Measurements from ENCODE around the gene RPP30.

Gene RPP30

DNA sequence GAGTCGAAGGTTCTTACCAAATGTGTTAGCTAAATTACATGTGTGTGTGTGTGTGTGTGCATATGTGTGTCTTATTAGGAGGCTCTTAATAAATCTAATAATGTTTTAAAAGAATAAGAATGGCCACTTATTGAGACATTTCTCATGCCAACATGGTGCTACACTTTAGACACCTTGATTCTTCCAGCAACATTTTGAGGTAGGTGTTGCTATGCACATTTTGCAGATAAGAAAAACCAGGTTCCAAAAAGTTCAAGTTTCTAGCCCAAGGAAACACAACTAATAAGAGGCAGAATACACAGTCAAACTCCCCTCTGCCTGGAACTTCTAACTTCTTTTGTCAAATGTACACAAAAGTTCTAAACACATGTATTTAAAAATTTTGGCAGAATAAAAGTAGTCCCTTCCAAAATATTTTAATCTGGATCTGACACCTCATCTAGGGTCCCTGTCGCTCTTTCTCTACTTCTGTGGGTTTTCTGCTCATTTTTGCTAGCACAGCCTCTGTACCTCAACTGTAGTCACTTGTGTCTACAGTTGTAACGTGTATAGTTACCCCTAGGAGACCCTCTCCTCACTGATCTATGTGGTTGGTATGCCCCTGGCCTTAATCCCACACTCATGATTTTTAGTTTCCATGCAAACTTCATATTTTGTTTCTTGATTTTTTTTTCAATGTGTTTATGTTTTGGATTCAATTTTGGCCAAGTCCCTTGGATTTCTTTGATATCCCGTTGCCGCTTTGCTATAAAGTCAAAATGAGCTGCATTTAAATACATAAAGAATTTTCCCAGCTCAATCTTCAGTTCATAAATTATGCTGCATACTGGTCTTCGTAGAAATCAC lies 44.8 kb downstream of the RPP30 start:
- DNase-seq (ENCODE audit: low read depth, low spot score) = no peak

DNA sequence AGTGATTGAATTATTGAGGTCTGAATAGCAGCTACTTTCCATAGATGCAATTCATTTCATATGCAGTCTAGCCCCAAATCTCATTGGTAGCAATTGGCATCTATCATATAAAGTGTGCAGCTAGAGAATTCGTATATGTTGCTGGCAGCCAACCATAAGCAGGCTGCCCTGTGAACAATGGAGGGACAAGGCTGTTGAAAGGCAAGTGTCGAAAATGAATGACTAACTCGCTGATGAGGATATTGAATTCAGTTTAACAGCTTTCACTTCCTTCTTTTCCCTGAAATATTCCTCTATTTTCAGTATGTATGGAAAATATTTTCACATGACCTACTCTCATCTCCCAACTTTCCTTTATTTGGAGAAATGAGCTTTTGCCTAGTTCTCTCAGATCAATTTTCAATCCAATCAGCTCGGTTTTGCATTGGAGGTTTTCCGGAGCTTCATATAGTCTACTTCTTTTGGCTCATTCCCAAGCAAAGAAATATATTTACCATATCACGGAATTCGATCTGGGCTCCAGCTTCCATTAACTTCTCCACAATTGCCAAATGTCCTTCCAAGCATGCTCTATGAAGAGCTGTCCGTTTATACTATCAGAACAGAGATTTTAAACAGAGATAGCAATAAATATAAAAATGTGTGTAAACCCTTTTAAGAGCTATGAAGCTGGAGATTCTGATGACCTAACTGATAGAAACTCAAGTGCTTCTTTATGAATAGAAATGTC lies 45.6 kb downstream of the RPP30 start:
- DNase-seq (ENCODE audit: low read depth, low spot score) = no peak

DNA sequence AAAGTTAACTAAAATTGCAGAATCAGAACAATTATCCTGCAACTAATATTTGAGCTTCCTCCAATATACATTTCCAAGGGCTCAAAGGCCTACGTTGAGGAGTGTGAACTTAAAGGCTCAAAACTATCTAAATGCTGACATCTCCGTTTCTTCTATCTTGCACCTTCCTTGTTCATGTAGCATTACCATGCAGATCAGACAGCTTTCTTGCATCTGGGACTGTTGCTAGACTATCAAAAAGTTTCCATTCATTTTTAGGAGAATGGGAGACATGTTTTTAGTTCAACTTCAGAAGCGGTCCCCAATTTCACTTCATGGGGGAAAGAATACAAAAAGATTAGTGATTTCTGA lies 46.2 kb downstream of the RPP30 start:
- DNase-seq (ENCODE audit: low read depth, low spot score) = no peak

DNA sequence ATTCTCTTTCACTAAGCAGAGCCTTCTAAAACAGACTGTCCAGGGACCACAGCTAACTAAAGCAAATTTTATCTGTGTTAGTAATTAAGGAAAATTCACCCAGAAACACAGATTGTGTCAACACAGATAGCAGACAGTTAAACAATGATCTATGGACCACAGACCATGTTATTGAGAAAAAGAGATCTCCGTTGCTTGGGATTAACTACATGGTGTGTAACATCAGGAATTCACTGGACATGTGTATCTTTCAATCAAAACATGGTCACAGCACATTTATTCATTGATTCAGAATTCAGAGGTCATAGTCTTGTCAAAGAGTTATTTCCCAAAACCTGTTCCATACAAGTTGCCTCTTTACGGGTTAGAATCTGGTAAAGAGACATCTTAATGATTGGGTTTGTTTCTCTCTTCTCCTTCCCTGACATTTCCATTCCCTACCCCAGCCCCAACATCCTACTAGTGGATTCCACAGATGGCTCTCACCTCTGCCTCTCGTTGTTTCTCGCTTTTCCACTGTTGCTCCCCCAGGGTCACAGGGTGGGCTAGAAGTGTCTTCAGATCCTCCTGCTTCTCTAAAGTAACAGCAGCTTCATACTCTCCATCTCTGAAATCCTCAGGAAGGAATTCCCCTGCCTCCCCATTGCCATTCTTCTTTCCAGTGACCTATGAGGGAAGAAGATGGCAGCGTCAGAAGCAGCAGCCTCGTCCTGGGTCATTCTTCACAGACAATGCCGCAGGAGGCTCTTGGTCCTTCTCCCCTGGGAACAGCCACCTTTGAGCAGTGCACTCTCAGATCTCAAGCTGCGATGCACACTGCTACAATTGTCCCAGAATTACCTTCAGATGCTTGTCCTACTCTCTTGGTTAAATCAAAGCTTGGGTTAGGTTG lies 48.2 kb downstream of the RPP30 start:
- DNase-seq (ENCODE audit: low read depth, low spot score) = no peak

DNA sequence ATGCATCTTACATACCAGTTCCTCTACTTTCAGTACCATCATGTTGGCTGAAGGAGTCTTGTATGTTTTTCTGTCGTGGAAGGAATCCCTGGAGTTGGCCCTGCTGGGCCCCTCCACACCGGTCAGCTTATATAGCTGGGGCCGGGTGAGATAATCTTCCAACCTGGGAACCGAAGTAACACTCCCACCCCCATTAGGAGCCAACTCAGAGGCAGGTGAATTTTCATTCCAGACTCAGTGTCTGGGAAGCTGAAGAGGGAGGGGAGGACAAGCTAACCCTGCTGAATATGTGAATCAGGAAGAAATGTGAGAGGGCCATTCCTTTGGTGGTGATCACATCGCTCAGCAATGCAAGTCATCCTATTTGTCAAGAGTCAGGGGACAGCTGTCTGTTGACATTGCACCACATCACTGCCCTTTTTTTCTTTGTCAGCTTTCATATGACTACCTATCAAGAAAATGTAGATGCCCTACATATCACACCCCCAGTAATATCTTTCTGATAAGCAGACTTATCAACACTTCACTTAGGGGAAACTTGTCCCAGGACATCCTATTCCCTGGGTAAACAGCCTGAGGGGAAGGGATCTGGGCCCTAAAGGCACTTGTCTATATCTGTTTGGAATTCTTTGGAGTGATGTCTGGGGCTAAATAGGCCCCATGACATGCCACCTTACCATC lies 49.4 kb downstream of the RPP30 start, which contains the start of gene ANKRD1:
ANKRD1 (minus strand) TSS at position 102 of the 681 bp plus-strand sequence; CDS start at position 42, 60 bp downstream.
- no peak for DNase-seq (ENCODE audit: low read depth, low spot score)

DNA sequence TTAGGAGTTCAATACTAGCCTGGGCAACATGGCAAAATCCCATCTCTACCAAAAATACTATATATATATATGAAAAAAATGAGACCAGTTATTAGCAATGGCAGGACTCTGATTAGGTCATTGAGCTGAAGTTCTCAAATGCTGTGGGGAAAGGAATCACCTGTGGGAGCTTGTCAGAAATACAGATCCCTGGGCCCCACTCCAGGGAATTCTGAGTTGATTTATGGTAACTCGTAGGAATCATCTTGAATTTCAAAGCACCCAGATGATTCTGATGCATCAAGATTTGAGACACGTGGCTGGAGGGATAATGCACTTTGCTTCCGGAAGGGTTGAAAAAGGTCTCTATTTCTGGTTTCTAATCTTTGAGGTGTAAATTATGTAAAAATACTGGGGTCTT lies 50.1 kb downstream of the RPP30 start:
- DNase-seq (ENCODE audit: low read depth, low spot score) = no peak

DNA sequence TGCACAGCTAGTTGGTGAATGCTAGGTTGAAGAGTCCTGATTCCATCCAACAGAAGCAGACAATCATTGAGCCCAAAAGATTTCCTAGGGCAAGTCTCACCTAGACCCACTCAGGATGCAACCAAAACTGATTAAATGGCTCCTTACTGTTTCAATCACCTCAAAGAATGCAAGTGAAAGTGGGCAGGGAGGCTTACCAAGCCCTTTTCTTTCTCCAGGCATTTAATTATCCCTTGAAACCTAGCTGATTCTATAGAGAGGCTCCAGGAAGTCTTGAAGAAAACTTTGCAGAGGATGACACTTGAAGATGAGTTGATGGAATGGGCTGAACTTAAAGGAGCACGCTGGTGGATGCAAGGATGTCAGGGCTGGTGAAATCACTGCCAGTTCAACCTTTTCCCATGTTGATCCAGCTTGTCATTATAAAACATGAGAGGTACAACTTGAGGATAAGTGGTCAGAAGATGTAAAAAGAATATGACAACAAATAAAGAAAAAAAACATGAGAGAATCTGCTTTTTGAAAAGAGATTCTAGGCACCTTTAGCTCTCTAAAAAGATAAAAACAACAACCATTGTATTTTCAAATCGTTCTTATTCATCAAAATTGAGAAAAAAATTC lies 51.4 kb downstream of the RPP30 start:
- no peak for DNase-seq (ENCODE audit: low read depth, low spot score)

DNA sequence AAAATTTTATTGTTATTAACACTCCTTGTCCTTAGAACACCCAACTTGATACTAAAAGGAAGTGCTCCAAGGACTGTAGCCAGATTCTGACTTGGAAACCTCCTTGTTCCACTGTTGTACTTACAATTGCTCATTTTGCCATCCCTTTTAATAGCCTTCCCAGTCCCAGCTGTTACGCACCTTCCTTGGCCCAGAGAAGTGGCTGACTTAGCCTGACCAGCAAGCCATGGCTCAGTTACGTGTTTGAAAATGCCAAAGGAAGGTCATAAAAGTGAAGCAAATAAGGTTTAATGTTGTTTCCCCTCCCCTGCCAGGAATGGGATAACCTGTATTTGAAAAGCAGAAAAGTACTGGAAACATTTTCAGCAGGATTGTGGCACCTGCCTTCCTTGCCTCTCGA lies 52.8 kb downstream of the RPP30 start:
- DNase-seq (ENCODE audit: low read depth, low spot score) = no peak

DNA sequence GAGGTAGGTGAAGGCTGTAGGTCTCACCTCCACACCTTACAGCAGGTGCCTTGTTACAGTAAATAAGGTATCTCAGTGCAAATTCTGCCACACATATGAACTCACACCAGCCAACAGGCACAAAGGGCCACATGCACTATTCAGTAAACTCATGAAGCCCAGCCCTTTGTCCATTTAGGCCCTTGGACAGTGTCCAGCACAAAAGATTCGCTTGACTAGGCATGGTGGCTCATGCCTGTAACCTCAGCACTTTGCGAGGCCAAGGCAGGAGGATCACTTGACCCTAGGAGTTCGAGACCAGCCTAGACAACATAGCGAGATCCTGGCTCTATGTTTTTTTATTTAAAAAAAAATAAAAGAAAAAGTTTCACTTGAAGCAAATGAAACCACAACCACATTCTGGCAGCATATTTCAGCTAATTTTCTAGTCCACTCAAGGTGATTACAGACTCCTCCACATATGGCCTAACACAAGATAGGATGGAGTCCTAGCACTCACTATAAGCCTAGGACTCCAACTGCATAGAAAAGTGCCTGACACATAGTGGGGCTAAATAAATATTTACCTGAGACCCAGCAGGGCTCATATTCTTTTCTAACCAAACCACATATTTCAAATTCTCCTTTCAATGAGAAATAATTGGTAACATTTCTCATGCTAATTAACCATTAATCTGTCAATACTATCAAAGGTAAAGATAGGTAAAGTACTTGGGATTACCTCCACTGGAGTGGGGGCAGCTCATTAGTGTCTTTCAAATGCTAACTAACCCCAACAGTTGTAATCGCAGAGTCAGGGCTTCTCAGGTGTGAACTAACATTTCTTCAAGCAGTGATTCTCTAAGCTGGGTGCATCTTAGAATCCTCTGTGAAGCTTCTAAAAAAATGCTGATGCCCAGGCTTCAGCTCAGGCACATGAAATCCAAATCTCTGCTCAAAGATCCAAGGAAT lies 53.6 kb downstream of the RPP30 start:
- DNase-seq (ENCODE audit: low read depth, low spot score) = no peak

DNA sequence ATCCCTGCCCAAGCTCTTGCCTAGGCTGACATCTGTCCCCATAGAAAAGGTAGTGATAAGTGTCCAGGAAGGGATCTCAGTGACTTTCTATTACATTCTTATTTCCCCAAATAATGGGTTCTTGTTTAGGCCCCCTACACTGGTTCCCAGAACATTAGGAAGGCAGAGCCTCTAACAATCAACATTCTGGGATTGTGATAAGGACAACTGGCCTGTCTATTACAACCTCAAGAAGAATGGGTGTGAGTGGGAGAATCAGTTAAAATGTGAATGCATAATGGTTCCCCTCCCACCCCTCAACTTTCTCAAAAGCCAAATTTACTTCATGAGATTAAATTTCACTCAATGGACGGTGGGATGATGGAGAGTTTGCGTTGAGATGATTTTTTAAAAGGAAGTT lies 55.5 kb downstream of the RPP30 start:
- DNase-seq (ENCODE audit: low read depth, low spot score) = no peak

DNA sequence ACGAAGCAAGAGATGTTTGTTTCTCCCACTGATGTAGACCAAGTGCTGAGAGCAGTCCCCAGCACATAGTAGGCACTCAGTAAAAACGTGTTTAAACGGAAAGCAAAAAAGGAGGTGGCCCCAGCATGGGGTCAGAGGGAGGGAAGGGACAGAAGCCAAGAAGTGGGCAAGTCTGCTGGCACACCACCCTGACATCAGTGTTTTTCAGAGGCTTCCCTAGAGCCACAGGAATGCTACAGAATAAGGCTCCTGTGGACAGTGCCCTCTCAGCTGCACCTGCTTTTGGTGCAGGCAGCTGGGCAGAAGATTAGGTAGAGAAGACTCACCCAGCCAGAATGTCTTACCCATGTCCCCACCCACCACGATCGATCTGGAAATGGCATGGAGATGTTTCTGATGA lies 57.4 kb downstream of the RPP30 start:
- DNase-seq (ENCODE audit: low read depth, low spot score) = no peak

DNA sequence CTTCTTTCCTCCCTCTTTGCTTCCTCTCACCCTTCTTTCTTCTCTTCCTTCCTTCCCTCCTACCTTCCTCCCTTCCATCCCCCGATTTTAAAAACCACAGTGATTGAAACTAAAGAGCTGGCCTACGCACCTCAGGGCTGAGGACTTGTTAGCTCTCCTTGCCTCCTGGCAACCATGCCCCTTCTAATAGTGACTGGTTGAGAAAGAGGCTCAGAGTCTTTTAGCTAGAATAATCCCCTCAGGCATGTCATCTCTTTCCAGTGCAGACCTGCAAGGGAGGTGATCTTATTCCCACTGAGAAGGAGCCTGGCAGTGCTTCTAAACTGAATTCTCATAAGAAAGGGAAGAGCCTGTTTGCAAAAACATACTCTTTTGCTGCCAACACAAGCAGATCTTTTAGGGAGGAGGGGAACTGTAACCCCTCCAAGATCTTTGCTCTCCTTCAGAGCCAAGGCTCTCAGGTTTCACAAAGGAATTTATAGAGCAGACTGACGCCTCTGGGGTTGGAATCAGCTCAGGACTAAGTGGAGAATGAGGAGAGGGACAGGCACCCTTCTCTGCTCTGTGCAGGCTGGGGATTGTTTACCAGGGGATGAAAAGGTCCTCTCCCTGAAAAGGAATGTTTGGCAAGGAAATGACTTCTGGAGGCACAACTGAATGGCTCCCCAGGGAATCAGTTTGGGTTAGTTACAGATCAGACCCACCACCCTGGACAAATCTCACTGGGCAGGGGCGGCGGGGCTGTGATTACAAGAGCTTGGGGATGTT lies 58.5 kb downstream of the RPP30 start:
- no peak for DNase-seq (ENCODE audit: low read depth, low spot score)

DNA sequence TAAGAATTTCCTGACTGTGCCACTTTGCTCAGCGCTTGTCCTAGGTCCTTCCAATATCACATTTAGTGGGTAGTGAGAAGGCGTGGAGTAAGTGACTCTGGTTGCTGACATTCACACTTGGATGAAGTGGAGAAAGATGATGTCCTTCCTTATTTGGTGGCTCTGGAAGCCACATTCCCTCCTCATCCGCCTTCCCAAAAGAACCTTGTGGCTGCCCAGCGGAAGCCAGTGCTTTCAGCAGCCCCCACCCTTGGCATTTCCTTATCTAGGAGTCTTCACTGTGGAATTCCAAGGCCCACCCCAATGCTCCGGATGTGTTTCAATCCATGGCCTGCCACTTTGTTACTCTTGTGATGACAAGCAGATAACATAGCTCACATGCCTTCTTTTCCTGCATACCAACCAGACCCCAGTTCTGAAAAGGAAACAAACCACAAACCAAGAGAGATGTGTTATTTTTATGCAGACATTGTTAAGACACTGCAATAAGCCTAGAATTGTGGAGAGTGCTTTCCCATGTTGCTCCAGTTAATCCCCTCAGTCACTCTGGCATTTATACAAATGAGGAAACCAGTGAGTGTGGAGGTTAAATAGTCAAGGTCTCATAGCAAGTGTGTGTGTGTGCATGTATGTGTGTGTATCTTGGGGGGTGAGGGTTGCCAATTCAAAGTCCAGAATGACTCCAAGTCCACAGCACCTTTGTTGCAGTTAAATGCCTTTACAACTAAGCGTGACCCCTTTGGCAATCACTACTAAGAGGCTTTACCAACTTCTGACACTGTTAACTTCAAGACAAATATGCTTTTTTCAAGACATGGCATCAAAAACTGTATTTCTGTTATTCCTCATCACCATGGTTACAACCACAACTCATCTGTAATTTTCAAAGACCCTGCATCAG lies 59.4 kb downstream of the RPP30 start:
- DNase-seq (ENCODE audit: low read depth, low spot score) = no peak

DNA sequence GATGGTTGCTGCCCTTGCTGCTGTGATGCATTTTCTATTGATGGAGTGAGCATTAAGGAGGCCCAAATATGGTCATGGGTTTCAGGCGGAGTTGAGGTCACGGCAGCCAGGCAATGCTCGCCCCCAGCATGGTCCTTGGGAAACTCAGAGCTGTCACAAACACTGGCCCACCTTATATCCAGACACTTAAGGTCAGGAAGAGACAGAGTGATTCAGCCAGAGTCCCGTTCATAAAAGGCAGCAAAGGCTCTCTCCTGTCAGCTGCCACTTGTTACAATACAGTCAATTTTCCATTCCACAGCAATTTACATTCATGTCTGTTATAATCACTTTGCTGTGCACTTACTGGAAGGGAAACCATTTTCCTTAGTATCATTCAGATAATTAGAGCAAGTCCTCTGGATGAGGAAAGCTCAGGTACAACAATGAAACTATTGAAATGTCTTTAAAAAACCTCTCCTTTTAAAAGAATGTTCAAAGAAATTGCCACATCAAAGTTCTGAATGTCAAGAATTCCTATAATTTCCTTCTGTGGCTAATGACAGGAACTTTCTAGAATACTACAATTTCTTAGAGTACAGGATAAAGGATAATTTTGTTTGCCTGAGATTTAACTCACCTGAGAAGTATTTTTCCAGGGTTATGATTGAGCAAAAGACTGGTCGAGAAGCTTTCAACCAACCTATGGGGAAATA lies 64.0 kb downstream of the RPP30 start:
- no peak for DNase-seq (ENCODE audit: low read depth, low spot score)

DNA sequence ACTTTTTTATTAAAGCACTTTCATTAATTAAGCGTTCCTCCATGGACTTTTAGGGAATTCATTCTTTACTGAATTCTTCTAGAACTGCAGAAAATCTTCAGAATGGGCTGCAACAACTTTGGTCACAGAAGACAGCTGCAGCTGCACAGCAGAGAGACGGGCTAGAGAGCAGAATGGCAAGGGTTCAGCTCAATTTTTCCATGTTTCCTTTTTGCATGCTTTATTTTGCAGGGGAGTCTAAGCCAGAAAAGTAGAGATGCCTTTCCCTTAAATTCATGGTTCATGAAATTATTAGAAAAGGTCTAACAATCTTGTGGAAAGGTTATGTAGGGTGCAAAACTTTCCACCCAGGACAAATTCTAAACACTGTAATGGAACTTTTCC lies 64.5 kb downstream of the RPP30 start:
- DNase-seq (ENCODE audit: low read depth, low spot score) = no peak

DNA sequence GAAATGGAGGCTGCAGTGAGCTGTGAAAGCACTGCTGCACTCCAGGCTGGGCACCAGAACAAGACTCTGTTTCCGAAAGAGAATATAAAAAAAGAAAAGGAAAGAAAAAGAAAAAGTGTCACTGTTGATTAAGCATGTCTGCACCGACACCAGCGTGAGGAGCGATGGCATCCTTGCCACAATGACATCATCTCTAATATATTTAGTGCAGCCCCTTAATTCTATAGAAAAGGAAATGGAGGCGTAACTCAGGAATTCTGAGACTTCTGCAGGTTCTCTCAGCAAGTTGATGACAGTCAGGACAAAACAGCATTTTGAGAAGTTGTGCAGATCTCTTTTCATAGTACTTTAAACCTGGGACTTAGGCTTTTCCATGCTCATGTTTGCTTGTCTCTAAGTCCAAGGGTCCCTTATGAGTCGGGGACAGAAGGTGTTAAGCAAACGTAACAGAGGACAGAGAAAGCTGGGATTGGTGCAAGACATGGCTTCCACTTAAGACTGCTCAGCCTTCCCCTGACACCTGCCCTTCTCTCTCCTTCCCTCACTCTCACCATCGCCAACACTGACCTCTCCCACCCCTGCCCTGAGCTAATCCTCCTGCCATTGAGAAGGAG lies 66.0 kb downstream of the RPP30 start:
- no peak for DNase-seq (ENCODE audit: low read depth, low spot score)

DNA sequence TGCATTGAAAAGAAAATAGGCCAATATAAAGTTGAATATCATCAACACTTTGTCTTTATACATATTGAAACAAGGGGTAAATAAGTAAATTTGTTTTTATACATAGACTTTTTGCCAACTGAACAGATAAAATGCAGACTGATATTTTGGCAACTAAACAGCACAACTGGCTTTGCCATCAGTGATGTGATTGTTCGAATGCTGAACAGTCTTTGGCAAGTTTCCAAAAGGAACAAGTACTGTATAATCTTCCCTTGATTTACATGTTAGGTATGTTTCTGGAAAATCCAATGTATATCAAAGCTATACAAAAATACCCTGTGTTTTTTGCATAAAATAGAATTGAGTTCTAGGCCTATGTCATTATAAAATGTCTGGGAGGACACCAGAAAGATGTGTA lies 67.3 kb downstream of the RPP30 start:
- no peak for DNase-seq (ENCODE audit: low read depth, low spot score)
